Fibroblast of mammary gland (primary cell): ENCODE measurements around the gene FBH1.

Source experiments
- DNase-seq: peaks from one replicate; pipeline ENCODE4 v3.0.0-alpha.2; 2010; ENCODE audit warnings: low read depth
- H3K4me3 ChIP-seq: 2 replicates; pipeline ENCODE4 v1.5.1; 2011; ENCODE audit warnings: low read depth, mild to moderate bottlenecking, low read length, moderate library complexity; ENCODE audit not compliant: control insufficient read depth
- TF ChIP-seq, protein P1 (sequence below): conservative IDR thresholded peaks from 2 replicates; pipeline ENCODE4 v1.5.1; 2011; ENCODE audit warnings: low read depth, low read length, inconsistent platforms; ENCODE audit not compliant: control insufficient read depth, insufficient read depth

FBH1 gene

DNA sequence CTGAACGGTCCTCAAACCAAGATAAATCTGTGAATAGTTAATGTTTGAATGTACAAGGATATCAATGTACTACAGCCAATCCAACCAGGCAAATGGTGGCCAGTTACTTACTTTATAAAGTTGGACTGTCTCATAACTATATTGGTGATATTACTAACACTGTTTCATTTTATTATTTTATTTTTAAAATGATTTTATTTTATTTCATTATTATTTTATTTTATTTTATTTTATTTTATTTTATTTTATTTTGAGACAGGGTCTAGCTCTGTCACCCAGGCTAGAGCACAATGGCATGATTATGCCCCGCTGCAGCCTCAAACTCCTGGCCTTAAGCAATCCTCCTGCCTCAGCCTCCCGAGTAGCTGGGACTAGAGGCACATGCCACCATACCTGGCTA is 80.5 kb downstream of the FBH1 start:
- H3K4me3 ChIP-seq = no peak overlapping the region
- TF ChIP-seq, protein P1, sequence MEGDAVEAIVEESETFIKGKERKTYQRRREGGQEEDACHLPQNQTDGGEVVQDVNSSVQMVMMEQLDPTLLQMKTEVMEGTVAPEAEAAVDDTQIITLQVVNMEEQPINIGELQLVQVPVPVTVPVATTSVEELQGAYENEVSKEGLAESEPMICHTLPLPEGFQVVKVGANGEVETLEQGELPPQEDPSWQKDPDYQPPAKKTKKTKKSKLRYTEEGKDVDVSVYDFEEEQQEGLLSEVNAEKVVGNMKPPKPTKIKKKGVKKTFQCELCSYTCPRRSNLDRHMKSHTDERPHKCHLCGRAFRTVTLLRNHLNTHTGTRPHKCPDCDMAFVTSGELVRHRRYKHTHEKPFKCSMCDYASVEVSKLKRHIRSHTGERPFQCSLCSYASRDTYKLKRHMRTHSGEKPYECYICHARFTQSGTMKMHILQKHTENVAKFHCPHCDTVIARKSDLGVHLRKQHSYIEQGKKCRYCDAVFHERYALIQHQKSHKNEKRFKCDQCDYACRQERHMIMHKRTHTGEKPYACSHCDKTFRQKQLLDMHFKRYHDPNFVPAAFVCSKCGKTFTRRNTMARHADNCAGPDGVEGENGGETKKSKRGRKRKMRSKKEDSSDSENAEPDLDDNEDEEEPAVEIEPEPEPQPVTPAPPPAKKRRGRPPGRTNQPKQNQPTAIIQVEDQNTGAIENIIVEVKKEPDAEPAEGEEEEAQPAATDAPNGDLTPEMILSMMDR = no peak
- no peak for DNase-seq

- no peak for DNase-seq
- TF ChIP-seq, protein P1 = no peak
- no peak overlapping the region for H3K4me3 ChIP-seq
Measured at GRCh38 chr10:5971315-5971832, 81.3 kb downstream of the FBH1 start.

DNA sequence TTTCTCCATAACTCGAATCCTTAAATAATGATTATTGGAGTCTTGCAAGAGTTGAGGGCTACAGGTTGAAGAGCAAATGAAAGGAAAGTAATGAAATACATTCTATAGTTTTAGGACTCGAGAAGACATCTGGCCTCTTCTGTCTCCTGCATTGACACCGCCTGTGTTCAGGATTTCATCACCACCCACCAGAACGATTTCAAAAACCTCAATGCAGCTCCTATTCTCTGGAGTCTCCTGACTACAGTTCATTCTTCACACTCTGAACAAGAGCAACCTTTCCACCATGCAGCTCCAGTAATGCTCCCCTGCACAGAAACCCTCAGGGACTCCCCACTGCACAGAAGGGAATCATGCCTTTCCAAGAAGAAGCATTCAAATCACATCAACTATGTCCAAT is 81.8 kb downstream of the FBH1 start:
- no peak overlapping the region for H3K4me3 ChIP-seq
- peak; percentile 20 for DNase-seq
- TF ChIP-seq, protein P1 = no peak

DNA sequence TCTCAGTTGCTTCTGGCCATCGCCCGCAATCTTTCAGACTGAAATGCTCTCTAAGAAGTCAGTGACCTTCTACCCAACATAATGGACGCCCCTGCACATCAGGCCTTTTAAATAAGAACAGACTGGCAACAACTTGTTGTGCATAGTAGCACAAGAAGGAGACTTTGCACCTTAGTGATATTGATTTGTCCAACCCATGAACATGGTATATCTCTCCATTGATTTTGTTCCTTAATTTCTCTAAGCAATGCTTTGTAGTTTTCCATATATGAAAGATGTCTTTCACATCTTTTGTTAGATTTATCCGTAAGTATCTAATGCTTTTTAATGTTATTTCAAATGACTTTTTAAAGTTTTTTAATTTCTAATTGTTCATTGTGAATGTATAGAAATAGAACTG is 83.0 kb downstream of the FBH1 start:
- no peak for DNase-seq
- H3K4me3 ChIP-seq = no peak overlapping the region
- TF ChIP-seq, protein P1 = no peak

DNA sequence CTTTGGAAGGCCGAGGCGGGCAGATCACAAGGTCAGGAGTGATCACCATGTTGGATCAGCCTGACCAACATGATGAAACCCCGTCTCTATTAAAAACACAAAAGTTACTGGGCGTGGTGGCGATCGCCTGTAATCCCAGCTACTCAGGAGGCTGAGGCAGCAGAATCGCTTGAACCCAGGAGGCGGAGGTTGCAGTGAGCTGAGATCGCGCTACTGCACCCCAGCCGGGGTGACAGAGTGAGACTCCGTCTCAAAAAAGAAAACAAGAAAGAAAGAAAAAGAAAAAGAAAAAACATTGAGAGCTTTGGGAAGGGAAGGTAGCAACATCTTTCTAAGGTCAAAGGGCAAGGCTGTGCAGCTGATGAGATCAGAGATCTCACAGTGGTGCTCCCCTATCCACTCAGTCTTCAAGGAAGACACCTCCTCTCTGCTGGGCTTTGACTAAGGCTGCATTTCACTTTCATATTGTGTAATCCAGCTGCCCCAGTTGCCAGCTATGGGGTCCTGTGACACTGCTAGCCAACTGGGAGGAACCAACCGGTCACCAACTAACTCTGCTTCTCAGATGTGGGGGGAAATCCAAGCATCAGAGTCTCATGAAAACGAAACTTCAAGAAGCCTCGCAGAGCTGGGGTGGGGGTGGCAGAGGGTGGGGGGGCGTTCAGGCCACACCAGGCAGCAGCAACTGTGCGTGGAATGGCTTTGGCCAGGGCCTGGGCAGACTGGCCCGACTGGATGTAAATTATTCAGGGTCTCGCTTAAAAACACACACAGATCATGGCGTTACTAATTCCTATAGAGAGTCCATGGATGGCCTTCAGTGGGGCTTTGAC is 85.8 kb downstream of the FBH1 start:
- TF ChIP-seq, protein P1 = no peak
- DNase-seq = peak; percentile 51
- peak overlapping the region; percentile 68 for H3K4me3 ChIP-seq

DNA sequence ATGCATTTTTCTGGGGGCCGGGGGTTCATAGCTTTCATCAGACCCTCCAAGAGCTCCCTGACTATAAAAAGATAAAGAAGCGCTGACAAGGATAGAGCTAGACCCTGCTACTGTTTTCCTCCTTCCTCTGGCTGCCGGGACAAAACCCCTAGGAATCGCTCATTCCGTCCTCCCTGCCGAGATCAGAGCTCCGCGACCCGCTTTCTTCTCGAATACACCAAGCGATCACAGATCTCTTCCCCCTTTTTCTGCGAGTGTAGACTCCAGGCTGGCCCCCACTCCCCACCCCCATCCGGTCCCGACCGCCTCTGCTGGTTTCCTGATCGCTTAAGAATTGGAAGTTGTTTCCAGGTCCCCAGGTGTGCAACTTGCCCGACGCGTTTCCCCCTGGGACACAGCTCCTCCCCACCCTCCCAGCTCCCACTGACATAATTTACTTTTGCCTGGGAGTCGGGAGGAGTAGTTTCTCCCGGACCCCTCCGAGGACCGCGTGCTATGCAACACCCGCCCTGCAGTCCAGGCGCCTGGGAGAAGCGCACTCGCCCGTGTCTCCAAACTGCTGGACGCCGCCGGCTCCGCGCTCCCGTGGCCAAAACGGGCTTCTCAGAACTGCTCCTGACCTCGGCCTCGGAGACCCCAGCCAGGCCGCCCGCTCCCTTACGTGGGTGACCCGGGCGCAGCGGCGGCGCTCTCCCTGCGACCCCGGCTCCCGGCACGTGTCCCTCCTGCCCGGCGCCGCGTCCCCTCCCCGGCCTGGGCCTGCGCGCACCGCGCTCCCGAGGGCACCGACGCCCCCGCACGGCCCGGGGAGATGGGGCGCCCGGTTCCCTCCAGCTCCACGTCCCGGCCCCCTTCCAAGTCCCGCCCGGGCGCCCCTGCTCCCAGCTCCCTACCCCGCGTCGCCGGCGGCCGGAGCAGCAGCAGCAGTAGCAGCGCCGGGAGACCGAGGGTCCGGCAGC is 86.7 kb downstream of the FBH1 start:
- H3K4me3 ChIP-seq = peak overlapping the region; percentile 68
- peak; percentile 43 for DNase-seq
- TF ChIP-seq, protein P1 = no peak
